ENCODE results near the gene NEB. TPM values are rescaled to one million over a fixed set of nuclear protein-coding genes. Genes with fewer than 3 reads are reported as not detected.

The NEB gene
- total and polyA plus RNA-seq, 2 experiments from 2014 or later, result 0.40 to 1.2 TPM

DNA sequence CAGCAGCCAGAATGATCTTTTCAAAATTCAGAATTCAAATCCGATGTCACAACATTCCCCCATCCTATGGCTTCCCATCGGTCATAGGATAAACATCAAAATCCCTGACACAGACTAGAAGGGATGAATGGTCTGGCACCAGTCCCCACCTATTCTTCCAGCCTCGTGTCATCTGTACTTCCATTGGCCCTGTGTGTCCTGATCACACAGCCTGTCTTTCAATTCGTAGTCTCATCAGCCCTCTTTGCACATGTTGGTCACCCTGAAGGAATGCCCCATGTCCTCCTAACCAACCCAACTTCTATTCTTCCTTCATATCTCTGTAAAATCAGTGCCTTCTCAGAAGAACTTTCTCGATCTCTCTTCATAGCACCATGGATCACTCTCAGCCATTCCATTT lies 157.2 kb downstream of the NEB start:
- no peak for DNase-seq (ENCODE audit: low read depth in 1 of 2, low spot score in 1 of 2)
- H3K27me3 ChIP-seq, result no peaks in the 10 kb centered on the region
- no peak overlapping the region for H3K4me3 ChIP-seq
- no peaks in the 10 kb centered on the region for H3K4me1 ChIP-seq (ENCODE audit: low read depth)
- no peaks in the 10 kb centered on the region for H3K9me3 ChIP-seq (ENCODE audit: low read depth)
- TF ChIP-seq, protein P1, sequence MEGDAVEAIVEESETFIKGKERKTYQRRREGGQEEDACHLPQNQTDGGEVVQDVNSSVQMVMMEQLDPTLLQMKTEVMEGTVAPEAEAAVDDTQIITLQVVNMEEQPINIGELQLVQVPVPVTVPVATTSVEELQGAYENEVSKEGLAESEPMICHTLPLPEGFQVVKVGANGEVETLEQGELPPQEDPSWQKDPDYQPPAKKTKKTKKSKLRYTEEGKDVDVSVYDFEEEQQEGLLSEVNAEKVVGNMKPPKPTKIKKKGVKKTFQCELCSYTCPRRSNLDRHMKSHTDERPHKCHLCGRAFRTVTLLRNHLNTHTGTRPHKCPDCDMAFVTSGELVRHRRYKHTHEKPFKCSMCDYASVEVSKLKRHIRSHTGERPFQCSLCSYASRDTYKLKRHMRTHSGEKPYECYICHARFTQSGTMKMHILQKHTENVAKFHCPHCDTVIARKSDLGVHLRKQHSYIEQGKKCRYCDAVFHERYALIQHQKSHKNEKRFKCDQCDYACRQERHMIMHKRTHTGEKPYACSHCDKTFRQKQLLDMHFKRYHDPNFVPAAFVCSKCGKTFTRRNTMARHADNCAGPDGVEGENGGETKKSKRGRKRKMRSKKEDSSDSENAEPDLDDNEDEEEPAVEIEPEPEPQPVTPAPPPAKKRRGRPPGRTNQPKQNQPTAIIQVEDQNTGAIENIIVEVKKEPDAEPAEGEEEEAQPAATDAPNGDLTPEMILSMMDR (IDR thresholded peaks at IDR 0.05; ENCODE audit: low read depth, low read length), result no peak
- no peaks in the 10 kb centered on the region for H3K36me3 ChIP-seq
- no peak overlapping the region for H3K27ac ChIP-seq

DNA sequence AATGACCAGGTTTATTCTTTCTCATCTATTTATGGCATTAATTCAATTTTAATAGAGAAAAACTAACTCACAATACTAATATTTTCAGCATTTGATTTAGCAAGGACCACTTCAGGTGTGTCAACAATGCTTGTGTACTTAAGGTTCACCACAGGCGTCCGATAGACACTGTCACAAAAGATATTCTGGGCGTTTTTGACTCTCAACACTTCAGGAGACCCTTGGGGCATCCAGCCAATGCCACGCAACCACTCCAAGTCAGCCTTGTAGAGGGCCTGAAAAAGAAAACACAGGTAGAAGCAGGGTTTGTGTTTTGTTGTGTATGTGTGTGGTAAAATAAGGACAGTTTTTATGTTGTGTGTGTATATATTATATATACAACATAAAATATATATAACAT lies 158.2 kb downstream of the NEB start:
- Histone ChIP-seq H3K4me1 (ENCODE audit: low read depth) (no peaks in the 10 kb centered on the region), H3K36me3 (no peaks in the 10 kb centered on the region), H3K9me3 (ENCODE audit: low read depth) (no peaks in the 10 kb centered on the region), H3K27me3 (no peaks in the 10 kb centered on the region), H3K27ac (no peak overlapping the region), H3K4me3 (no peak overlapping the region)
- DNase-seq (ENCODE audit: low read depth in 1 of 2, low spot score in 1 of 2), result no peak
- TF ChIP-seq, protein P1 (IDR thresholded peaks at IDR 0.05; ENCODE audit: low read depth, low read length), result no peak

DNA sequence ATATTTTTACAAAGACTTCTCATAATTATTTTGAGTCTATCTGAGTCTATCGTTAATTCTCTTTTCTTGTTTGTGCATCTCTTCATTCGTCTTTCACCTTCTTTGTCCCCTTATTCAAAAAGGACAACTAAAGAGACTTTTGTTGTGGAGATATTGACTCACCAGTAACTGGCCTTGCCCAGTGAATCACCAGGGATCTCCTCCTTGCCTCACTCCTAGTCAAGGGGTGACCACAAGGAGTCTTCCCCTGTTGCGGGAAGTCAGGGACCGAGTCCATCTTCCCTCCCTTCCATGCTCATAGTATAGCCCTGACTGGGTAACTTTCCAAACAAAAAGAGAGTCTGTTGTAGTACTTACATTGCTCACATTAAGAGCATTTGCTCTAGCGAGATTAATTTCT lies 158.9 kb downstream of the NEB start:
- Histone ChIP-seq H3K4me1 (ENCODE audit: low read depth) (no peaks in the 10 kb centered on the region), H3K4me3 (no peak overlapping the region), H3K27me3 (no peaks in the 10 kb centered on the region), H3K27ac (no peak overlapping the region), H3K9me3 (ENCODE audit: low read depth) (no peaks in the 10 kb centered on the region), H3K36me3 (no peaks in the 10 kb centered on the region)
- TF ChIP-seq, protein P1 (IDR thresholded peaks at IDR 0.05; ENCODE audit: low read depth, low read length), result no peak
- DNase-seq (ENCODE audit: low read depth in 1 of 2, low spot score in 1 of 2), result peak in 1 of 2 donors; percentile 29

DNA sequence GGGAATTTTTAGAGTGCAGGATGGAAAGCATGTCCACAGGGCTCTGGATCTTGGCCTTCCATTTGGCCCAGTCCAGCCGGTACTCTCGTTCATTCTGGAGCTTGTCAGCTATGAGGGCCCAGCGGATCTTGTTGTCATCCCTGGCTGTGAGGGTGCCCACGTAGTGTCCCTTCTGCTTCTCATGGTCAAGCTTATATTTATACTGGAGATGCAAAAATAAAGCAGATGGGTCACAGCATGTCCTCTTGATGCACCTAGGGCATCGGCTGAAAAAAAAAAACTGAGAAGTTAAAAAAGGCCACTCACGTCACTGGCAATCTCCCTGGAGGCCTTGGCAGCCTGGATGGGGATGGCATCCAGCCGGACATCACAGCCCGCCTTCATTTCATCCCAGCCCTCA lies 164.1 kb downstream of the NEB start:
- Histone ChIP-seq H3K36me3 (no peaks in the 10 kb centered on the region), H3K4me3 (no peak overlapping the region), H3K27me3 (no peaks in the 10 kb centered on the region), H3K9me3 (ENCODE audit: low read depth) (no peaks in the 10 kb centered on the region), H3K27ac (no peak overlapping the region), H3K4me1 (ENCODE audit: low read depth) (no peaks in the 10 kb centered on the region)
- TF ChIP-seq, protein P1 (IDR thresholded peaks at IDR 0.05; ENCODE audit: low read depth, low read length), result no peak
- no peak for DNase-seq (ENCODE audit: low read depth in 1 of 2, low spot score in 1 of 2)

DNA sequence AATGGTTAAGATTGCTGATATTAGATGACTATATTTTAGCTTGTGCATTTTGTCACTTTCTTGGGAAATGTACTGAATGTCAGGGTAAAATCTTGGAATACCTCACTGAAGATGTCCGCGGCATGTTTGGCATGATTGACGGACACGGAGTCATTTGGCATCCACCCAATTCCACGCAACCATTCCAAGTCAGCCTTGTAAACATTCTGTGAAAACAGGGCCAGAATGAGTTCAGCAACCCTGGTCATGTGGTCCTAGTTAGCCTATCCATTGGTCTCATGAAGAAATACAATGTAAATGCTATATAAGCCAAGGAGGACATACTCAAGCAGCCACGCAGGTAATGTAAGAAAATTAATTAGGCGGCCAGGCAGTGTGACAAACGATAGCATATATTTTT lies 165.1 kb downstream of the NEB start:
- peak in 1 of 2 donors; percentile 14 for DNase-seq (ENCODE audit: low read depth in 1 of 2, low spot score in 1 of 2)

More for the DNA sequence above, 165.1 kb downstream of the NEB start:
- TF ChIP-seq, protein P1 (IDR thresholded peaks at IDR 0.05; ENCODE audit: low read depth, low read length), result no peak
- no peaks in the 10 kb centered on the region for H3K9me3 ChIP-seq (ENCODE audit: low read depth)
- H3K4me1 ChIP-seq (ENCODE audit: low read depth), result no peaks in the 10 kb centered on the region
- no peaks in the 10 kb centered on the region for H3K27me3 ChIP-seq
- no peaks in the 10 kb centered on the region for H3K36me3 ChIP-seq
- no peak overlapping the region for H3K27ac ChIP-seq
- no peak overlapping the region for H3K4me3 ChIP-seq
